T-helper 22 cell (primary cell): ENCODE measurements around the gene POLL.
A peak's percentile ranks its signal among the peaks of the same experiment; 100 is the strongest.
"Not testable (repeated sequence)": the region's sequence is repeated elsewhere in the genome, so short reads cannot be mapped to it uniquely, and the experiment has no call there.

Source experiments
- DNase-seq: peaks from one replicate; pipeline ENCODE4 v3.0.0-alpha.2; 2020; ENCODE audit warnings: low read depth

The POLL gene

GRCh38 chr10:101587725-101588653 lies at the start of gene POLL, which contains the start of gene DPCD:
POLL (minus strand) TSS chr10:101588257; CDS start chr10:101587360, 897 bp downstream.
DPCD (plus strand) TSS chr10:101588321; CDS start chr10:101588337, 16 bp downstream.
- DNase-seq, result peak; percentile 68

DNA sequence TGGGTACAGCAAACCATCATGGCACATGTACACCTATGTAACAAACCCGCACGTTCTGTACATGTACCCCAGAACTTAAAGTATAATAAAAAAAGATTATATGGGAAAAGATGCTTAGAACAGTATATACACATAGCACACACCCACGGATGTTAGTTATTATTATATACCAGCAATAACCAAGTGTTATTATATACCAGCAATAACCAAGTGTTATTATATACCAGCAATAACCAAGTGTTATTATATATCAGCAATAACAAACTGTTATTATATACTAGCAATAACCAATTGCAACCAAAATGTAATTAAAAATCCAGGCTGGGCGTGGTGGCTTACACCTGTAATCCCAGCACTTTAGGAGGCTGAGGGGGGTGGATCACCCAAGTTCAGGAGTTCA lies 45.5 kb upstream of the POLL start:
- not testable (repeated sequence) for DNase-seq

- no peak for DNase-seq
Observed at GRCh38 chr10:101631821-101632475, 43.9 kb upstream of the POLL start.

- DNase-seq, result no peak
Observed at GRCh38 chr10:101630633-101630920, 42.5 kb upstream of the POLL start.

DNA sequence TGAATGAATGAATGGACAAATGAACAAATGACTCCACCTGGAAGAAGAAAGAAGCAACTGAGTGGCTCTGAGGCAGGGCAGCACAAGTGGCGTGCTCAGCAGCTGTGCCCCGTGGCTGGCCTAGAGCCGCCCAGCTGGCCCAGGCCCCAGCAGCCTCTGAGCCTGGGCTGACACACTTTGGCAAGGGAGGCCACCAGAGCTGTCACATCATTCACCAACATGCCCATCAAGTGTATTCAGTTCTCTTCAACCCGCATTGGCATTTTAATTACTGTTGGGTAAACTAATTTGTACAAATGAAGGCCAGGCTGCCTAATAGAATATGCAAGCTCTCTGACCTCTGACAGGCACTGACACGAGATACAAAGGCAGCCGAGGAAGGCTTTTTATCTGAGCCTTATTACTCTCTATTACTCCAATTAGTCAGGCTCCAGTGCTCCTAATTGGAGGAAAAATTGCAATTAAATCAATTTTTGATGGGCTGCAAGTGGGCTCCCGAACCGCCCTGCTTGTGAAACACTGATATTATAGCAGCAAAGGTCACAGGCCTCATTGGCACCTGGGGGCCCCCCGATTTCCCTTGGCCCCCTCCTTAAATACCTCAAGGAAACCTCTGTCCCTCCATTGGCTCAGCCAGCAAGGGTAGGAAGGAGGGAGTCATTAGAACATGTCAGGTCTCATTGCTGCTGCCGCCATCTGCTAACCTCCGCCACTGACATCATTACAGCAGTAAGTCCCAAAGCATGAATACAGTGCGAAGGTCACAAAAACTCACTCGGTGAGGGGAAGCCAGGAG lies 42.0 kb upstream of the POLL start:
- DNase-seq, result no peak

DNA sequence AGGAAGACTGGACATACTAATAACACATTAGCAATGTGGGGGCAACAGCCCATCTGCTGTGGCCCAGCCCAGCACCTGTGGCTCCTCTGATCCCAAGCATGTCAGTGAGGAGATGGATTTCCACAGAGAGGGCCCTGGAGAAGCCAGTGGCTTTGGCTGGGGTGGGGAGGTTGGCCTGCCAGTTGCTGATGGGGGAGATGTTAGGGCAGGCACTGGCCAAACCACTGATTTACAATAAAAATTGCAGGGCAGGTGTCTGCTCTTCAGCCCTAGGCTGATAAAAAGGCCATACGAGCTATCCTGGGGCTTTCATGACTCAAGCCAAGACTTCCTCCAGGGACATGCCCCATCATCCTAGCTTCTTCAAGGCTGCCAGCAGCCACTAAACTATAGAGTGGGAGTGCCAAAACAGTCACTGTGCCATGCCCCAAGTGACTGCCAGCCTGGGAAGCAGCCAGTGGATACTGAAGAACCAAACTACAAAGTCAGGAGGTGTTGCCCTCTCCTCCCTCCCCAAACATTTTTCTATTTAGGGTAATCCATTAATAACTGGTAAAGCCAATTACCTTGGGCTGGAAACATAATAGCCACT lies 37.9 kb upstream of the POLL start:
- no peak for DNase-seq

- DNase-seq, result no peak
Observed at GRCh38 chr10:101624526-101625102, 36.6 kb upstream of the POLL start.

DNA sequence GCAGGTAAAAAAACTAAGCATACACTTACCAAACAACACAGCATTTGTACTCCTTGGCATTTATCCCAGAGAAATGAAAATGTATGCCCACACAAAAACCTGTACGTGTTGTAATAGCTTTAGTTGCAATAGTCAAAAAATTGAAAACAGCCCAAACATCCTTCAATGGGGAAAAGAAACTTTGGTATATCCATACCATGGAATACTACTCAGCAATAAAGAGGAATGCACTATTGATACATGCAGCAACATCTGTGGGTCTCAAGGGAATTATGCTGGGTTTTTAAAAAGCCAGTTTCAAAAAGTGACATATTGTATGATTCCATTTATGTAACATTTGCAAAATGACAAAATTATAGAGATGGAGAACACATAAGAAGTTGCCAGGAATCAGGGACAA lies 35.5 kb upstream of the POLL start:
- DNase-seq, result no peak

DNA sequence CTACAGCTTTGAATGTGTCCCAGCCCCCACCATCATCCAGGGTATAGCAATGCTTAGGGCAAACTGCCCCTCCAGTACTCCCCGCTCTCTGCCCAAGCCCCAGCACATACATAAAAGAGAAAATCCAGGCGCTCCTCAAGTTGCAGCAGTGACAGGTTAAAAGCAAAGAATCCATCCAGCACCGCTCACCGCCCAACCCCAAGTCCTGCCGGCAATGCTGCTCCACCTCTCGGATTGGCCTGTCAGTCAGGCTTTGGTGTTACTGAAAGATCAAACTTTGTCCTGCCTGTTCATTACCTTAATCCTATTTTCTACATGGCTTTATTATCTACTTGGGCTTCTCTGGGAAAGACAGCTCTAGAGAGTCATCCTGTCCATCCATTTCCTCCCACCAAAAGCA lies 31.9 kb upstream of the POLL start:
- no peak for DNase-seq

DNA sequence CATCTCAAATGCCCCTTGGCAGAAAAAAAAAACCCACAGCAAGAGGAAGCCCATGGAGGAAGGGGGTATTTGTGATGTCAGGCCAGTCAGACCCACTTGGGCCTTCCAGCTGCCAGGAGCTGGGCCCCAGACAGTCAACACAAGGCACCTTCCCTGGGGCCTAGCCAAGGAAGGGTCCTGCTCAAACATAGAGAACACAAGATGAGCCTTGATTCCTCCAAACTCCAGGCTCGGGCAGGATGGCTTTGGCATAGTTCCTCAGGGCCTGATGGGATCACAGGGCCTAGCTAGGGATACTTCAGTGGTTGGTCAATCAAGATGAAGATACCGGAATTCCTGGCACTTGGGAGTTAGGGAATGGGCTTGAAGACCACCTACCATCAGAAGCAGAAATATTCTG lies 30.8 kb upstream of the POLL start:
- DNase-seq, result no peak

DNA sequence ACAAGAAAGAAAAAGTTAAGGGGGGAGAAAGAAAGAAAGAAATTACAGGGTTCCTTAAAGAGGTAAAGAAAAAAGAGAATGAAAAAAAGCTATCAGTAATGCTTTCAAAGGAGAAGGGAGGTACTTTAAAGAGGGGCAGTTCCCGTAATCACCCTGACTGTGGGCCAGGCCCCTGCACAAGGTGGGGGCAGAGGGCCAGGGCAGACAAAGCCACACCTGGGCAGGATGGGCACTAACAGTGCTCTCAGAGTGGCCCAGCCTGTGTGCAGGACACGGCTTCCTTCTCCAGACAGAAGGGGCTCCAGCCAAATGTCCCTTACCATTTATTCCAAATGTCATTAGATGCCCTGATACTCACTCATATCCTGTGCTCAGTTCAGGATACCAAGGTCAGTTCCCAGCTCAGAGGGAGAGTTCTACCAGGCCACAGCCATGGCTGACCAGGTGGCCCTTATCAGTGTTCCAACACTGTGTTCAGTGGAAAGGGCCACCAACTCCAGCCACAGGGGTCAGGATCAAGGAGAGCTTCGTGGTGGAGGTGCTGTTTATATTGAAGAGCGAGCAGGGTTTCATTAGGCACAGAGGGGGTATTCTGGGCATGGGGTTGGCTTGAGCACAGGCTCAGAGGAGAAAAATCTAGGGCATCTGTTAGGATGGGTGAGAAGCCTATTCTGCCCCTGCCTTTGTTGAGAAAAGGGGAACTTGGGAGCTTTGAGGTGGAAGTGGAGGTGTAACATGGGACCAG lies 29.9 kb upstream of the POLL start:
- no peak for DNase-seq

DNA sequence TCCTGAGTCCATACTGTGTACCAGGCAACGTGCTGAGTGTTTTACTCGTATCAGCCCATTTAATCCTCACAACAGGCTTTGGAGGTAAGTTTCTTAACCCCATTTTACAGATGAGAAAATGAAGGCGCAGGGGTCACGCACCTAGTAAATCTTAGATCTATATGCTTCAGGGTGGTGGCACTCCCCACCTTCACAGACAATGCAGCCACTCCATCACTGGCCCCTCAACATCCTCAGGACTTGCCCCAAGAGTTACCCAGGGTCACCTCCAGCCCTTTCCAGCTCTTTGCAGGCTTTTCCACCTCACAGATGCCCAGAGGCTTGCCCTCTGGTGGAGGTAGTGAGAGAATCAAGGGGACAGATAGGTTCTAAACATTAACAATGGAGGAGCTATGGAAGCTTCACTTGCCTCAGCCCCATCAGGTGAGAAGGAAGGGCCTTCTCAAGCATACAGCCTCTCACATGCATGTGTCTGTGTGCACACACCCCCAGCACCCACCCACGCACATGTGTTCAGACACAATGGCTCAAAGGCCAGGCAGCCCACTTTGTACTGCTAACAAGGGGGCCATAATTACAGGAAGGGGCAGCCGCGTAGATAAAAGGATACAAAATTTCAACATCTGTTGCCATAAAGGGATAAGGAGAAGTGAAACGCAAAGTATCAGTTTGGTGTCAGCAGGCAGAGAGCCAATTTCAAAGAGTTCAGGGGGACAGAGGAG lies 29.2 kb upstream of the POLL start:
- no peak for DNase-seq

- DNase-seq, result no peak
Observed at GRCh38 chr10:101616415-101617101, 28.5 kb upstream of the POLL start.

GRCh38 chr10:101615525-101616116 lies 27.6 kb upstream of the POLL start:
- DNase-seq, result no peak

- no peak for DNase-seq
Observed at GRCh38 chr10:101614663-101615524, 26.8 kb upstream of the POLL start.

DNA sequence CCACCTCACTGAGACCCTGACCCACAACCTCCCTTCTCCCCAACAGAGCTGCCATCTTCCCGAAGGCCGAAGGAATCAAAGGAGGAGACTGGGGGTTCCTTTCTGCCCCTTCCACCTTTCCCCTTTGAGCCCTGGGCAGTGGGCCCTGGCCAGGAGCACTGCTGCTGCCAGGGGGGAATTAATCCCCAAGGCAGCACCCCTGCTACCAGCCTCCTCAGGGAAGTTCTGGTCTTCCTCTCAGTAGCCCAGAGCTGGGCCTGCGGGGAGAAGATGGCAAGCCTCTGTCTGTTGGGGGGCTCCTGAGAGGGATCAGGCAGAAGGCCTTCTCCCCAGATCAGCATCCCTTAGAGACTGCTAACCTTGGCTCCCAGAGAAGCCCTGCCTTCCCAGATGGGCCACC lies 25.6 kb upstream of the POLL start:
- DNase-seq, result no peak

- DNase-seq, result no peak
Observed at GRCh38 chr10:101612872-101613271, 24.8 kb upstream of the POLL start.

- DNase-seq, result no peak
Observed at GRCh38 chr10:101612086-101612485, 24.0 kb upstream of the POLL start.
